Measurements from ENCODE around the gene TNNC1.

TNNC1 gene

GRCh38 chr3:52456800-52457183, 3.0 kb upstream of the TNNC1 start:
- DNase-seq = no peak

GRCh38 chr3:52456169-52456799, 2.4 kb upstream of the TNNC1 start:
- DNase-seq = no peak

GRCh38 chr3:52455283-52456168, 1.7 kb upstream of the TNNC1 start, which contains the start of gene NISCH:
NISCH (plus strand) TSS chr3:52455604; CDS start chr3:52455642, 38 bp downstream.
- DNase-seq = peak; percentile 80

- no peak for DNase-seq
Observed at GRCh38 chr3:52454938-52455282, 1.1 kb upstream of the TNNC1 start.

- DNase-seq = no peak
Observed at GRCh38 chr3:52454250-52454937, 553 bp upstream of the TNNC1 start.

GRCh38 chr3:52452570-52453221, 1.1 kb downstream of the TNNC1 start:
- no peak for DNase-seq

- no peak for DNase-seq
Observed at GRCh38 chr3:52452126-52452525, 1.7 kb downstream of the TNNC1 start.

GRCh38 chr3:52451237-52452083, 2.4 kb downstream of the TNNC1 start:
- DNase-seq = no peak

GRCh38 chr3:52450489-52451236, 3.2 kb downstream of the TNNC1 start:
- no peak for DNase-seq

- no peak for DNase-seq
Observed at GRCh38 chr3:52447512-52448355, 6.1 kb downstream of the TNNC1 start.

- peak; percentile 53 for DNase-seq
Observed at GRCh38 chr3:52446631-52447511, 7.0 kb downstream of the TNNC1 start.

GRCh38 chr3:52446042-52446441, 7.8 kb downstream of the TNNC1 start:
- no peak for DNase-seq

- DNase-seq = peak; percentile 37
Observed at GRCh38 chr3:52444860-52445793, 8.7 kb downstream of the TNNC1 start, which contains the start of gene SEMA3G. SEMA3G (minus strand) TSS chr3:52445103; CDS start chr3:52445027, 76 bp downstream.

GRCh38 chr3:52443791-52444687, 9.8 kb downstream of the TNNC1 start:
- no peak for DNase-seq

GRCh38 chr3:52443268-52443610, 10.6 kb downstream of the TNNC1 start:
- DNase-seq = no peak

GRCh38 chr3:52442409-52443267, 11.2 kb downstream of the TNNC1 start:
- DNase-seq = no peak

Measured in fibroblast of upper back skin (primary cell).